B cell (primary cell): ENCODE data around the gene RPP40. TPM values are rescaled to one million over a fixed set of nuclear protein-coding genes. Genes with fewer than 3 reads are reported as not detected.

ENCODE experiments used
- ATAC-seq: fragments of 200-7000 bp; cut with Tn5 transposase; one replicate; pipeline ENCODE4 v1.10.0; 2021; ENCODE audit warnings: low read depth, mild to moderate bottlenecking, moderate number of reproducible peaks, moderate library complexity
- CTCF ChIA-PET: fragments of 350-600 bp; sonication (Branson Sonifier 250); formaldehyde crosslinking; loops from one replicate; lab custom pipeline; 2021; ENCODE audit warnings: antibody characterized with exemption, inconsistent platforms; lab: Charles Lee
- POLR2A ChIA-PET: fragments of 350-600 bp; sonication (Branson Sonifier 250); formaldehyde crosslinking; loops from one replicate; lab custom pipeline; 2021; ENCODE audit warnings: antibody characterized with exemption; lab: Charles Lee
- DNase-seq: peaks from one replicate; pipeline ENCODE4 v3.0.0; 2013
- H2AFZ ChIP-seq: 2 replicates; pipeline ENCODE4 v1.6.1; 2012; ENCODE audit warnings: mild to moderate bottlenecking, low read depth, low read length; ENCODE audit not compliant: insufficient read depth, poor library complexity, severe bottlenecking
- H3K27ac ChIP-seq, 2 donors: 1 replicate in 1 of 2; 2 replicates in 1 of 2; pipeline ENCODE4 v1.5.1; 2012 to 2013; ENCODE audit warnings: low read length in 2 of 2, mild to moderate bottlenecking in 2 of 2, moderate library complexity in 1 of 2
- H3K27me3 ChIP-seq, 4 experiments: fragments of 200-600 bp in 1 of 4; sonication (generic) in 1 of 4; replicated peaks in 1 of 4; 1 replicate in 2 of 4; 2 replicates in 2 of 4; pipeline versions ENCODE4 v1.6.1 to v1.7.0; 2013 to 2016; ENCODE audit warnings: low read length in 3 of 4, mild to moderate bottlenecking in 2 of 4, mixed read lengths in 1 of 4, moderate library complexity in 1 of 4; ENCODE audit not compliant: insufficient read depth in 4 of 4, control insufficient read depth in 3 of 4; ENCODE audit errors: control extremely low read depth in 1 of 4
- H3K36me3 ChIP-seq, 2 experiments: replicated peaks in 1 of 2; 1 replicate in 1 of 2; 2 replicates in 1 of 2; pipeline versions ENCODE4 v1.6.1 to v1.7.1; 2013; ENCODE audit warnings: low read length in 1 of 2; ENCODE audit not compliant: insufficient read depth in 2 of 2, control insufficient read depth in 1 of 2; ENCODE audit errors: control extremely low read depth in 1 of 2, extremely low read depth in 1 of 2
- H3K4me1 ChIP-seq, 2 donors: fragments of 200-600 bp in 1 of 2; sonication (generic) in 1 of 2; 1 replicate in 1 of 2; 2 replicates in 1 of 2; pipeline versions ENCODE4 v1.5.1 to v1.6.1; 2013 to 2017; ENCODE audit warnings: low read length in 2 of 2; ENCODE audit not compliant: control insufficient read depth in 2 of 2, insufficient read depth in 2 of 2
- H3K4me2 ChIP-seq: replicated peaks from 2 replicates; pipeline ENCODE3; 2012; ENCODE audit warnings: mild to moderate bottlenecking, low read depth, low read length; ENCODE audit not compliant: poor library complexity, severe bottlenecking
- H3K4me3 ChIP-seq, 5 experiments: fragments of 200-600 bp in 1 of 5; sonication (generic) in 1 of 5; 1 replicate in 3 of 5; 2 replicates in 2 of 5; pipeline versions ENCODE4 v1.5.1 to v1.7.0; 2011 to 2016; ENCODE audit warnings: low read length in 4 of 5, mild to moderate bottlenecking in 4 of 5, low read depth in 2 of 5, control low read depth in 1 of 5, moderate library complexity in 1 of 5; ENCODE audit not compliant: insufficient read depth in 1 of 5; ENCODE audit errors: control extremely low read depth in 1 of 5, extremely low read depth in 1 of 5
- H3K79me2 ChIP-seq: fragments of 200-600 bp; sonication (generic); one replicate; pipeline ENCODE4 v1.6.0; 2016; ENCODE audit warnings: low read length; ENCODE audit not compliant: control insufficient read depth, insufficient read depth
- H3K9ac ChIP-seq: fragments of 200-600 bp; sonication (generic); 2 replicates; pipeline ENCODE4 v1.6.1; 2017; ENCODE audit warnings: mild to moderate bottlenecking, low read length, moderate library complexity
- H3K9me3 ChIP-seq, 3 donors: one replicate each; pipeline versions ENCODE4 v1.6.1 to v1.7.1; 2013; ENCODE audit warnings: low read length in 2 of 3; ENCODE audit not compliant: control insufficient read depth in 2 of 3, insufficient read depth in 1 of 3; ENCODE audit errors: control extremely low read depth in 1 of 3
- H4K20me1 ChIP-seq: 2 replicates; pipeline ENCODE4 v1.6.0; 2012; ENCODE audit warnings: mild to moderate bottlenecking, low read length; ENCODE audit not compliant: insufficient read depth, control insufficient read depth, poor library complexity, severe bottlenecking
- H3K27ac Mint-ChIP-seq: one replicate; pipeline ENCODE4 v1.8.0; 2021; ENCODE audit warnings: mixed read lengths
- H3K27me3 Mint-ChIP-seq: one replicate; pipeline ENCODE4 v1.8.0; 2021; ENCODE audit warnings: mixed read lengths
- H3K4me1 Mint-ChIP-seq: one replicate; pipeline ENCODE4 v1.8.0; 2021; ENCODE audit warnings: mixed read lengths
- H3K4me3 Mint-ChIP-seq: one replicate; pipeline ENCODE4 v1.8.0; 2021; ENCODE audit warnings: mixed read lengths
- H3K9me3 Mint-ChIP-seq: one replicate; pipeline ENCODE4 v1.8.0; 2022; ENCODE audit warnings: mixed read lengths; ENCODE audit not compliant: insufficient read depth
- CTCF ChIP-seq: fragments of 200-600 bp; IDR thresholded peaks from one replicate; pipeline ENCODE4 v1.8.0; 2022; ENCODE audit warnings: antibody characterized with exemption, mild to moderate bottlenecking
- EZH2 ChIP-seq: IDR thresholded peaks from 2 replicates; pipeline ENCODE4 v1.6.1; 2012; ENCODE audit warnings: borderline replicate concordance, low read depth, mild to moderate bottlenecking, moderate library complexity, low read length; ENCODE audit not compliant: insufficient read depth, poor library complexity, severe bottlenecking
- WGBS: methylation state at CpG from one replicate; pipeline ENCODE4 v1.1.5; 2013; ENCODE audit warnings: missing lambda C conversion rate; ENCODE audit not compliant: insufficient coverage; 5-methylcytosine and 5-hydroxymethylcytosine counted together
- intact Hi-C: fragments of 100-400 bp; cut with micrococcal nuclease; formaldehyde crosslinking; loops from one replicate; pipeline ENCODE4 v1.10.0; 2022
- polyA plus RNA-seq: library from polyadenylated mRNA; depleted of rRNA; stranded (reverse); fragments of >200 nt; gene quantifications from 2 replicates; pipeline ENCODE4 v1.2.3, GENCODE V29; 2012
- total RNA-seq, 2 donors: library from RNA; stranded (reverse); fragments of 120-200 nt in 1 of 2; gene quantifications; 1 replicate in 1 of 2; 2 replicates in 1 of 2; pipeline versions ENCODE4 v1.2.3 to v1.2.4, GENCODE V29; 2013 to 2022

Gene RPP40
- total and polyA plus RNA-seq, 2 donors (not counting 1 experiment from before 2014, with no cell fraction given): 2.7 to 3.8 TPM

- no peaks in the 10 kb centered on the region for H3K27me3 Mint-ChIP-seq
- no peak overlapping the region for H2AFZ ChIP-seq
- no peak overlapping the region for H3K27ac Mint-ChIP-seq
- H3K9me3 ChIP-seq: no peaks in the 10 kb centered on the region
- no peaks in the 10 kb centered on the region for H3K9me3 Mint-ChIP-seq
- WGBS: 86% methylated on average over 7 of the region's 9 CpGs
- no peaks in the 10 kb centered on the region for H3K4me1 Mint-ChIP-seq
- ATAC-seq (no peak), DNase-seq (no peak)
- TF ChIP-seq CTCF (no peak), EZH2 (no peak)
- no peak overlapping the region for H3K4me3 Mint-ChIP-seq
- POLR2A ChIA-PET: no interaction called here
- CTCF ChIA-PET: interaction anchor here (0.7 kb wide), 1 partner anchor 152 kb away, joined by 3 read pairs; no protein-coding TSS in a partner anchor
- intact Hi-C loops: no loop called here
- H3K27me3 ChIP-seq: no peaks in the 10 kb centered on the region
- H4K20me1 ChIP-seq: no peaks in the 10 kb centered on the region
- H3K9ac ChIP-seq: no peak overlapping the region
- H3K4me3 ChIP-seq: no peak overlapping the region
- H3K4me2 ChIP-seq: no peak overlapping the region
- H3K4me1 ChIP-seq: no peaks in the 10 kb centered on the region
- no peak overlapping the region for H3K27ac ChIP-seq
- H3K79me2 ChIP-seq: no peaks in the 10 kb centered on the region
- peaks cover 5 to 11% of the 10 kb centered on the region in 2 experiments for H3K36me3 ChIP-seq
These were observed 46.2 kb downstream of the RPP40 start for GRCh38 chr6:4957521-4958231.

DNA sequence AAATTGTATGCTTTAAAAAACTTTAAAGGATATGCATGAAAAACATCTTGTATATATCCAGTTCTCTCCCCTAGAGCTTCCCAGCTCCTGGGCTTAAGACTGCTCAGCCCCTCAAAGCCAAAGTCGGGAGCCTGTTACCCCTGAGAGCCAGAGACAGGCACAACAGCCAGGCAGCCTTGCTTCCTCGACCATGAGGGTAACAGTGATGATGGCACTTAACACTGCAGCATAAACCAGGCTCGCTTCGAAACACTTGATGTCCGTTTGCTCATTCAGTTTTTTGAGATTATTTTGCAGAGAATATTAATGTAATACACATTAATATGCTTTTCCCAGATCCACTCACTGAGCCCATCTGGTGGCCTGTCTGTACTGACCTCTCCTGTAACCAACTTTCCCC is 47.2 kb downstream of the RPP40 start:
- H3K4me3 Mint-ChIP-seq: no peak overlapping the region
- WGBS: 100% methylated on average over 2 of the region's 5 CpGs

More for the DNA sequence above, 47.2 kb downstream of the RPP40 start:
- TF ChIP-seq CTCF (no peak), EZH2 (no peak)
- no peak for DNase-seq
- H3K27ac Mint-ChIP-seq: no peak overlapping the region
- no peak overlapping the region for H2AFZ ChIP-seq
- H3K9me3 ChIP-seq: no peaks in the 10 kb centered on the region
- H3K27ac ChIP-seq: no peak overlapping the region
- ChIA-PET CTCF (no interaction called here), POLR2A (no interaction called here)
- H3K27me3 ChIP-seq: no peaks in the 10 kb centered on the region
- H3K4me3 ChIP-seq: no peak overlapping the region
- intact Hi-C loops: no loop called here
- peaks cover 5 to 17% of the 10 kb centered on the region in 2 experiments for H3K36me3 ChIP-seq
- H3K4me1 Mint-ChIP-seq: no peaks in the 10 kb centered on the region
- no peaks in the 10 kb centered on the region for H4K20me1 ChIP-seq
- H3K4me1 ChIP-seq: no peaks in the 10 kb centered on the region
- H3K4me2 ChIP-seq: no peak overlapping the region
- no peaks in the 10 kb centered on the region for H3K79me2 ChIP-seq
- H3K9ac ChIP-seq: no peak overlapping the region
- no peaks in the 10 kb centered on the region for H3K27me3 Mint-ChIP-seq
- H3K9me3 Mint-ChIP-seq: no peaks in the 10 kb centered on the region
- ATAC-seq: no peak
